Fibroblast of upper back skin (primary cell): ENCODE data around the gene POU4F3.

Source experiments
- DNase-seq: peaks from one replicate; pipeline ENCODE4 v3.0.0-alpha.2; 2013

POU4F3 gene

DNA sequence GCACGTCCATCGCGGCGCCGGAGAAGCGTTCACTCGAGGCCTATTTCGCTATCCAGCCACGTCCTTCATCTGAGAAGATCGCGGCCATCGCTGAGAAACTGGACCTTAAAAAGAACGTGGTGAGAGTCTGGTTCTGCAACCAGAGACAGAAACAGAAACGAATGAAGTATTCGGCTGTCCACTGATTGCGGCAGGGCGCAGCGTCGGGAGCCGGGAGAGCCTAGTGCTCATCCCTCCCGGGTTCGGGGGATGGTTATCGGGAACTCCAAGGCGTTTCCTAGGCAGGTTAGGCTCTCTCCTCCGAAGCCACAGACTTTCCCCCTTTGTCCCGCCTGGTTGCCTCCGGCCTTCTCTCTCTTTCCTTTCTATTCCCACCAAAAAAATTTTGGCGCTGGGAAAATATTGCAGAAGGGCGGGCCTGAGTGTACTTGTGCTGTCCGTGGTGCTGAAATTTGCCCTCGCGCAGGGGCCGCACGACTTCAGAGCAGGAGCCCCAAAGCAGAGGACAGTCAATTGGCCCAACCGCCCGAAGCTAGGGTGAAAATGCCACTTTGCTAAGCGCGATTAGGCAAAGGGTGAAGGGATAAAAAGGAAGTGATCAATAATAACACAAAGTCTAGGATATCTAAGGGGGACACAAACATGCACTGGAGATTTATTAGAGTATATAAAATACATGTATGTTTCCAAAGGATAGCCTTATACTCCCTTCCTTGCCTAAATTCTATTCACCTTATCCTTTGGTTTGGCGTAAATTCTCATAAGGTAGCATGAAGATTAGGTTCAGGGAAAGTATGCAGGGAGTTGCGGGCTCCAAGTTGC lies 1.8 kb downstream of the POU4F3 start:
- DNase-seq = peak; percentile 63

DNA sequence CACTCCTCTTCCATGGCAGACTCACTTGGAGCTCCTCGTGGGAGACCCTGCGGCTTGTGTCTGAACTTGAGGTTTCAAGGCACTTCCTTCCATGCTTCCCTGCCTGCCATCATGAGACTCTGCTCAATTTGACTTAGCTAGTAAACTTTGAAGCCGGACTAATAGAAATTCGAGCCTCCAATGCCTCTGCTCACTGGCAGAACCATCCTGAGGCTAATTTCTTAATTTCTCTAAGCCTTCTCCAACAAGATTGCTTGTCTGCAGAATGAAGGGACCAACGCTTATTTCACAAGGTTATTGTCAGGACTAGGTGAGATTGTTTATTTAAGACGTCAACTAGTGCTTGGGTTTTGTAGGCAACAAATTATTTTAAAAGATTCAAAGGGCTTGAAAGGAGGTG lies 3.2 kb downstream of the POU4F3 start:
- DNase-seq = no peak

DNA sequence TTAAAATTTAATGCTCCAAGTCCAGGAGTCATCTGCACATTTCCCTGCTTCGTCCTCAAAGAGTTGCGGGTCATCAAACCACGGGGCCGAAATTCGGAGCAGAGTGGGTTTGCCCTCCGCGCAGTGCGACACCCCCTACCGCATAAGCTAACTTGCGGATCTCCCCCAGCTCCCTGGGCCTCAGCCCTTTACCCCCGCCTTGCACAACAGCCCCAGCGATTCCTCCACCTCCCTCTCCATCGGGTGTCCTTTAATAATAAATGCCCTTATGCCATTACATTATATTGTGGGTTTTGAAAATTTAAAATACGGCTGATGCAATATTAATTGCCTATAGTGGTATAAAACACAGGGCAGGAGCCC lies 3.9 kb downstream of the POU4F3 start:
- no peak for DNase-seq

DNA sequence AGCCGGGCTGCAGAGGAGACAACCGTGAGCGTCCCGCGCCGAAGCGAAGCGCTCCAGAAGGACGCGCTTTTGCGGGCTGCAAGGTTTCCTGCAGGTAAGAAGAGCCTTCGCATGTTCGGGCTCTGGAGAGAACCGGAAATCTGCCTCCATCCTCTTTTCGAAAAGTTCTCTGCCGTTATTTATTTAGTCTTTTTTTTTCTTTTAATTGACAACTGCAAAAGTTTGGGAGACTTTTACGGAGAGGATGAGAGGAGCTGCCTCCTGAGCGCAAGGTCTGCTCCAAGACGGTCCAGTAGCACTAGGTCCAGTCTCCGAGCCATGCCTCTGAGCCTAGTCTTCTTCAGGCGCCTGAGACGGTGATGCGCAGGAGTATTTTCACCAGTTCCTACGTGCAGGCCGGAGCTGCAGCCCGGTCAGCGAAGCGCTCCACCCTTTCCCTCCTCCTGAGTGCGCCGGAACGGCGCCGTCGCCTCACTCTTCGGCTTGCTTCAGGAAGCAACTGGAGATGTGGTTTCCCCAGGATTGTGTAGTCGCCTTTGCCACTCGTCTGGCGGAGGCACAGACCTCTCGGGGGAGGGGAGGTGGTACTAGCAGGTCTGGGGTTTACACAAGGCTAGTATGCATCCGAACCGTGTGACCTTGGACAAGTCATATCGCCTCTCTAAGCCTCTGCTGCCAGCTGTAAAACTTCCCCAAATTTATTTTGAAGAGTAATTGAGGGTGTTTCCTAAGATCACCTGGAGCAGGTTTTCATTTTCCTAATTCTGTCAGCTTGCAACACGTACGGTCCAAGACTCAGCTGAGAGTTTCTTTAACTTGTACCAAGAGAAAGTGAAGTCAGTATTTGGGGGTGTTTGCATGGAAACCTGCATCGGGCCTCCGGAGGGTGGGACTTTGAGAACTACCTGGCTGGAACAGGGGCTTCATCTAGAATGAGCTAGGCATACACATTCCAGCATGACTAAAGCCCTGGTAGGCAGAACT lies 4.5 kb downstream of the POU4F3 start:
- no peak for DNase-seq

DNA sequence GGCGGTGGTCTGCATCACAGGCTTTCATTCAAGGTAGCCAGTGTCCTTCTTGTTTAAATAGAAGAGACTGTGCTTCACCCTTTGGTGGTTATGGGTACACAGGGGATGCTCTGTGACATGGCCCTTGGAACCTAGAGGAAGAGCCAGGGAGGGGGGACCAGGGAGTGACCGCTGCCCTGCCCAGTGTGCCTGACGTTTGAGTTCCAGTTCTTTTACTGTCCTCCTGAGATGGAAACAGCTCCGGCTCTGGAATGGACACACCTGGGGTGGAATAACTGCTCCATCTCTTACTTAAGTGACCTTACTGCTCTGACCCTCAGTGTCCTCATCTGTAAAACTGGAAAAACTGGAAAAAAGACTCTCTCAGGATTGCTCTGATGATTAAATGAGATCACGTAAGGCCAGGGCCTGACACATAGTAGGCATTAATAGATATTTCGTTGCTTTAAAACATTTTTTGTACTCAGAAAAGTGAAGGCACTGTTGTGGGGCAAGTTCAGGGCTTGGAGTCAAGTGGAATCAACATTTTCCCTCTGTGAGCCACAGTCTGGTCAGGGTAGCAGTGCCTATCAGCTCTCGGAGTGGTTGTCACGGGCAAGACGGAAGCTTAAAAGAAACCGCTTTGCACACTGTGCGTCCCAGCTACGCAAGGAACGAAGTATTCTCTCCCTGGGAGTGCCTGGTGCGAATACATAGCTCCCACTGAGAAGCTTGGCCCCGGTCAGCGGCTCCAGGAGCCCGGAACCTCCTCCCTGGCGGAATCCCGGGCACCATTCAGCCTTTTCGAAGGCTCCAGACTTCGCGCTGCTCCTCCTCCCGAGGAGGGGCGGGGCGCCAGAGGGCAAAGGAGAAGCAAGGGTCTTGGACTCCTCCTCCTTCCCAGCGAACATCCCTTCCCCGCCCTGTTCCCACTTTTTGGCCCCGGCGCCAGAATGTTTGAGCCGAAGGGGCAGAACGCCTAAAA lies 5.8 kb downstream of the POU4F3 start:
- DNase-seq = no peak

DNA sequence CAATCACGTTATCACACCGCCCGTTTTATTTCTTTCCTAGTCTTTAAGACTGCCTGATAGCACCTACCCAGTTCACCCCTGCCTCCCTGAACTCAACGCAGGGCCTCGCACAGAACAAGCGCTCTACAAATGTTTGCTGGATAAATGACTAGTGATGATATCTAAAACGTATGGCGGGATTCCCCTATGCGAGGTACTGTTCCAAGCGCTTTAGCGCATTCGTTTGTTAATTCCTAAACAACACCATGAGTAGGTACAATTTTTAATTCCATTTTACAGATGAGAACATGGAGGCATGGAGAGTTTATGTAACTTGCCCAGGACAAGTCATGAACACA lies 6.6 kb downstream of the POU4F3 start:
- DNase-seq = no peak

DNA sequence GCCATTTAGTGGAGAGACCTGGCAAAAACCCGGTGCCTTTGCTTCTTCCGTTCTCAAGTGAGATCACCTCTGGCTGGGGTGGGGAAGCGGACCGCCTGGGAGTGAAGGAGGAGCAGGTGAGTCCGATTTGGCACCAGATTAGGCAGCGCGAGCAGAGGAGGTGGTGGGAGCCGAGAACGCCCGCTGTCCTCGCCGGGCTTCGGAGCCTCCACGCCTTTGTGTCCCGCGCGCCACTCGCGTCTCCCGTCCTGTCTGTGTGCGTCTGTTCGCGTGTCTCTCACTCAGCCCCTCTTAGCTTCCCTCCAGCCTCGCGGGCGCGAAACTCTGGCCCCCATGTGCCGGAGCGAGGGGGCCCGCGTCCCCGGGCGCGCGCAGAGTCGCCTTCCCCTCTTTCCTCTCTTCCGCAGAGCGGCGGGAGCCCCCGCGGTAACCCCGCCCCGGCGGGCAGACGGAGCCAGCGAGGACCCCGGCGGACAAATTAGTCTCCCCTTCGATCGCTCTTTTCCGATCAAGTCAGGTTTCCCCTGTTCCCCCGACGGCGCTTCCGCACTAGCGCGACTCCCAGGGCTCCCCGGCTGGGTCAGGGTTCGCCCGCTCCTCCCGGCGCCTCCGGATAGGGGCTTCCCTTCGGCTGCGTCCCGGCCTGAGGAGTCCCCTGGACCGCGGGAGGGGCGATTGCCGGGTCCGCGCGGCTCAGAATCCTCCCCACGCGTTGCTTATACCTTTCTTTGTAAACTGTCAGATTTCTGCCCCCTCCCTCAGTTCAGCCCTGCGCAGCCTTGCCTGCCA lies 7.1 kb downstream of the POU4F3 start:
- no peak for DNase-seq

DNA sequence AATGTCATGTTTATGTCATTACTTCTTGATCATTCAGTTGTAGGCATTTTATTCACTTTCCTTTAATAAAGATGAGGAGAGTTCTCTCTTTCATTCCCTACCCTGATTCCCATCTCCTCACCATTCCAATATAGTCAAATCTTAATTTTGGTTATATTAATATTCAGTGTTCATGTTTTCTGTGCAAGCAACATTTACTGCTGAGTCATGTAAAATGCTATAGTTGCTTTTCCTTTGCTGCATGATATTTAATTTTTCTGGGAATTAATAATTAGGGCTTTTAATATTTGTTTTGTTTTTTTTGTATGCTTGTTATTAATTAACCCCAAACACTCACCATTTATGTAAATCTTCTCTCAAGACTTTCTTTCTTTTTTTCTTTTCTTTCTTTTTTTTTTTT lies 18.5 kb downstream of the POU4F3 start:
- DNase-seq = no peak

DNA sequence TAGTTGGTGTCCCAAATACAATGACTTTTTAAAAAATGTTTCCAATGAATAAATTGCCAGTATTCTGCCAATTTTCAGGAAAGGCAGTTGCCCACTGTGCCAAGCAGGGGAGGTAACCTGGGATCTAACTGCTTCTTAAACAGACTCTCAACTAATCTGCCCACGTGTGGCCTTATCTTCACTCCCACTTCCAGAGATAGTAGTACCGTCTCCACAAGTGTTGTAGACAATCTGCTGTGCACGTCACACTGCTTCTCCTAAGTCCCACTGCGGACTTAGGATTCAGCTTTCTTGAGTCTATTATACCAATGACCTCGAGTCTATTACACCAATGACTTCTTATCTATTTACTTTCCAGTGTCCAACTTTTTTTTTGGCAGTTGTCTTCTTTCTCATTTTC lies 21.2 kb downstream of the POU4F3 start:
- no peak for DNase-seq

DNA sequence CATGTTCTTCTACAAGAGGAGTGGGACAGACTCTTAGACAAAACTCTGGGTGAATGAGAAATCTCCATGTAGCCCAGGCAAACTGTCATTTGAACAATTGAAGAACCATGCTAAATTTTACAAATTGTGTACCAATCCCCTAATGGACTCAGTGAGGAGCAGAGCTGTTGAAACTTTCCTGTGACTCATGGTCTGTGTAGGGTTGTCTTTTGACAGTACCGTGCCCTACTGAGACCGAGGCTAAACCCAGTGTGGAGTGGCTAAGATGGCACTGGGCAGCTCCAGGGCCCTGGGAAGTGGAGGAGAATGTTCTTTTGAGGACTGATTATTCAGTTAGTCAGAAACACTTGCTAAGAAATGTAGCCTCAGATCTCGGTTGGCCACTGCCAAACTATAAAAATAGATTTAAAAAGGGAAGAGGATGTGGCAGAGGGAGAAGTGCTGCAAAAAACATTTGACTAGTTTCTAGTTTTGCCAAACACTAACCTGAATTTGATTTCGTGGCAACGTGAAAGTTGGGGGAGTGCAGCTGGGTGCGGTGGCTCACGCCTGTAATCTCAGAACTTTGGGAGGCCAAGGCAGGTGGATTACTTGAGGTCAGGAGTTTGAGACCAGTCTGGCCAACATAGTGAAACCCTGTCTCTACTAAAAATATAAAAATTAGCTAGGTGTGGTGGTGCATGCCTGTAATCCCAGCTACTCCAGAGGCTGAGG lies 24.7 kb downstream of the POU4F3 start:
- no peak for DNase-seq

DNA sequence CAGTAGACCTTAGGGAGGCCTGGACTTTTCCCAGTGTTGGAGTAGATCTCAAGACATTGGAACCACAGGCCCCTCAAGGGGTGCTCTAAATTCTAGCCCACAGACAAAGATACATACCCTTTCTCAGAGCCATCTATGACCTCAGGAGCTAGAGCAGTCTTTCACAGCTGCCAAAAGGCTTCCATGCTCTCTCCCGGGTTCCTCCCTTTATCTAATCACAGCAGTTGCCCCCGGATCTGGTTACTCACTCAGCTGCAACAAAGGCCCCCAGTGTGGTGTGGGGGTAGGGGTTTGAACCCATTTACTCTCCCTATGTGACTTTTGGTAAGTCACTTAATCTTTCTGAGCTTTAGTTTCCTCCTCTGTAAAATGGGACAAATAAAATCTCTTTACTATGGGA lies 27.0 kb downstream of the POU4F3 start:
- no peak for DNase-seq

DNA sequence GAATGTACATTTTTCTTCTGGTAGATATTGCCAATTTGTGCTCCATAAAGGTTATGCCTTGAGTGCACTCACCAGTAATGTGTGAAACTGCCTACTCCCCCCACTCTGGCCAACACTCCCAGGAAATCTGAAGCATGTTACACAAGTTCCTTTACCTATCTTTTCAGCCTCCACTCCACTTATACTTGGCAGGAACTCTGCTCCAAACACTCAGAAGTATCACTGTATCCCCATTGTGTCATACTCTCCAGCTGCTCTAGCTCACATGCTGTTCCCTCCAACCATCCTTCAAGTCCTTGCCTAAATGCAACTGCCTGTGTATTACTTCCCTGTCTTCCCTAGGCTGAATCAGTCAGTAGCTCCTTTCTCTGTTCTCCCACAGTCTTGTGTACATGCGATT lies 28.3 kb downstream of the POU4F3 start:
- no peak for DNase-seq

DNA sequence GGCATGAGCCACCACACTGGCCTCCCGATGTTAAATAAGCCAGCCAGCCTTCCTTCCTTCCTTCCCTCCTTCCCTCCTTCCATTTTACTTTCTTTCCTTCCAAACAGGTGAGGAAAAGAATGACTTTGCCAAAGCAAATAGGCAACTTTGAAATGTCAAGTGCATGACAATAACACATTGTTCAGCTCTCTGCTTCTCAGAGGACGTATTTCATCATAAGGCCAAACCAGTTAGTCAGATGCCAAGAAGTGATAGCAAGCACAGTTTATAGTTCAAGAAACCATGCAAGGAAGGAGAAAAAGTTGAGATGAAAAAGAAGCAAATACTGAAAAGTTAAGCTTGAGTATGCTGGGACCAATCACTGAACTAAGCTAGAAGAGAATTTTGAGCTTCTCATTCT lies 29.5 kb downstream of the POU4F3 start:
- DNase-seq = peak; percentile 1

DNA sequence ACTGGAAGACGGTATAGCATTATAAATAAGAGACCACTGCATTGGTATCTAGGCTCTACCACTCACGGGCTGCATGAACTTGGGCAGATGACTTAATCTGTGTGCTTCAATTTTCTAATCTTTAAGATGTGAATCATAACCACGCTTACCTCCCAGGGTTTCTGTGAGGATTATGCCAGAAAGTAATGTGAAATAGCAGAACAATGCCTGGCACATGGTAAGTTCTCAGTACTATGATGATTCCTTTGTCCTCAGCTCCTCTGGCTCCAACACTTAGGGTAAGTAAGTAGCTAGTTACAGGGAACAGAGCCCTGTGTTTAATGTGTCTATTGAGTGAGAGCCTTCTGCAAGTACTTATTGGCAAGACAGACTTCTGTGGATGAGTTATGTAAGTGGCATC lies 31.1 kb downstream of the POU4F3 start:
- DNase-seq = peak; percentile 77

DNA sequence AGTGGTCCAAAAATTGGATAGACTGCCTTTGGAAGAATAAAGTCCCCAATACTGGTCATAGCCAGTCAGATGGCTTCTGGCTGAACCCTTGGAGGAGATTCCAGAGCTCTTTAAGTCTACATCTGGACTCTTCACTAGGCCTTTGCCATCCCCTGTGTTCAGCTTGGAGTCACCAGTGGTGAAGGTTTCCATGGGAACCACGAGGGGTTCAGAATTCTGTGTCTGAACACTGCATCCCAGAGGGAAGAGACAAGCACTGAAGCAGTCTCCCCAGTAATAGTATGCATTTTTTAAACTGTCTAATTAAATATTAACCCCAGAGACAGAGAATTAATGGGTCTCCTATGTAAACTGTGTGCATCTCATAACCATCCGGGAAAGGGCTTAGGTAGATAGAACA lies 38.2 kb downstream of the POU4F3 start:
- DNase-seq = no peak

DNA sequence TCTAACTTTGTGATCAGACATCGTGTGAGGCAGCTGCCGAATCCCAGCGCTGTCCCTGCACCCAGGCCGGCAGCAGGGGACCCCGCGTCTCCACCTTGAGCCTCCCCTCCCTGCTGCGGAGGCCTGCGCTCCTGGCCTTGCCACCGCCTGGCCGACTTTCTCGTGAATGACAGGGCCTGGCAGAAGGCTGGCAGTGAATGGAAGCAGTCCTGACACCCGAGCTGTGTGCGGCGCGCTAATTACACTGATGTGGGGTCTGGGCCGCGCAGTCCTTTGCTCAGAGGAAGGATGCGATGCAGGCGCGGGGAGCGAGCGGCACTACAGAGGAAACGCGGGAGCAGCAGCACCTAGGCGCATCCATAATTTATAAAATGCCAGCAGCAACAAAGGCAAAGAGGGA lies 40.3 kb downstream of the POU4F3 start:
- no peak for DNase-seq

DNA sequence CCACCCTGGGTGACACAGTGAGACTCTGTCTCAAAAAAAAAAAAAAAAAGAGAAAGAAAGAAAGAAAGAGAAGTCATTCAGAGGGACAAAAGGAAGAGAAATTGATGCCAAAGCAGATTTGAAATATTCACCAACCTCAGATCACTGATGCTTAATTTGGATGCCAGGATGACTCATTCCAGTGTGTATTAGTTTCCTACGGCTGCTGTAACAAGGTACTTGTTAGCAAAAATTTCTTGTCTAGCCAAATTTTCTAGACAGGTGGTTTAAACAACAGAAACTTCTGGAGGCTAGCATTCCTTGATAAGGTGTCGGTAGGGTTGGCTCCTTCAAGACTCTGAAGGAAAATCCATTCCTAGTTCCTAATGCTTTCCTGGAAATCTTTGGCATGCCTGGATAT lies 42.1 kb downstream of the POU4F3 start:
- no peak for DNase-seq

DNA sequence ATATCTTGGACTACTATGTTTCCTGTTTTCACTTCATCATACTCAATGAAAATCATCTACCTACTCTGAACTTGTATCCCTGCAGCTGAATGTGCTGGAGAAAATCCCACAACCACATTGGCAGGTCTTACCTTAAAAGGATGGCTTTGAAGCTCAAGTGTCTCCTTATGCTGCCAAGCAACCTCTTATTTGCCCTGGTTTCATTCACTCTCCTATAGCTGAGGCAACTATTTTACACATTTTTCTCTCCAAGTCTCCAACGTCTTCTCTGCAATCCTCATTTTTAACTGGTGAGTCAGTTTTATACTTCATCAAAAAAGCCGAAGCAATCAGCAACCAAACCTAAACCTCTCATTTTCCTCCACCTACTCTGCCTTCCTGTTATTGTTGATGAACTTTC lies 49.7 kb downstream of the POU4F3 start:
- DNase-seq = peak; percentile 67

DNA sequence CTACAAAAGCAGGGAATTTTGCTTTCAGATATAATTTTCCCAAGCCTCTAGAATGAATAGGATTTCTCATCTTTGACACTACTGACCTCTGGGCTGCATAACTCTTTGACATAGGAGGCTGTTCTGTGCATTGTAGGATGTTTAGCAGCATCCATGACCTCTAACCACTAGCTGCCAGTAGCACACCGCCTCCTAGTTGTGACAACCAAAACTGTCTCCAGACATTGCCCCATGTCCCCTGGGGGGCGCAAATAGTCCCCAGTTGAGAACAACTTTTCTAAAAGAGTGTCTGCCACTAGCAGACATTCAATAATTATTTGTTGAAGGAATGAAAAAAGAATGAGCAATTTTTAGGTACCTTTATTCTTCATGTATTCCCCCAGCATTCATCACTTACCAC lies 51.8 kb downstream of the POU4F3 start:
- no peak for DNase-seq
